ENCODE data around the gene HIBADH.

The HIBADH gene

DNA sequence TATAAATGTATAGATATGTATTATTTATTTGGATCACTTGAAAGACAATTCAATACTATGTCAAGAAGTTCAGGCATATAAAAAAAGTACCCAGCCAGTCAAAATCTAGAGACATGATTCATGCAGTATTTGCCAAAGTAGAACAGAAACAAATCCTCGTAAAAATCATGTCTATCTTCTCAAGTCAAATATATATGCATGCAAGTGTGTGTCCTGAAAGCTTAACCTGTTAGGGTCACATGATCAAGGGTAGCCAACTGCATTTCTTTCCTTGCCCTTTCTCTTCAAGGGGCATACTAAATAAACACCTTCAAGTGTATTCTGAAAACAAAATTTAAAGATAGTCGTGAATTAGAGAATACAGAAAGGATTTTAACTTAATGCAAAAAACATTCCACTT, 107.0 kb downstream of the HIBADH start:
- Histone ChIP-seq H3K9me3 (ENCODE audit: control extremely low read depth in 1 of 5, control insufficient read depth in 4 of 5, insufficient read depth in 2 of 5, low read depth in 1 of 5, low read length in 4 of 5) (no peaks in the 10 kb centered on the region), H3K27ac (ENCODE audit: insufficient read depth in 1 of 2, low read depth in 1 of 2, low read length in 2 of 2, poor library complexity in 1 of 2, severe bottlenecking in 2 of 2) (no peak overlapping the region), H3K36me3 (ENCODE audit: control insufficient read depth in 4 of 4, insufficient read depth in 4 of 4, low read length in 3 of 4) (peaks cover 0 to 3% (median 0%) of the 10 kb centered on the region in 4 experiments), H3K4me1 (ENCODE audit: control extremely low read depth in 1 of 4, control insufficient read depth in 4 of 4, insufficient read depth in 4 of 4, low read length in 3 of 4) (no peaks in the 10 kb centered on the region), H3K27me3 (replicated peaks in 2 of 5; ENCODE audit: control insufficient read depth in 4 of 5, insufficient read depth in 5 of 5, low read length in 4 of 5) (no peaks in the 10 kb centered on the region), H3K4me3 (ENCODE audit: control insufficient read depth in 1 of 7, extremely low read depth in 1 of 7, insufficient read depth in 4 of 7, low read depth in 2 of 7, low read length in 6 of 7) (no peak overlapping the region)
- POLR2A ChIA-PET = no interaction called here
- no peak for DNase-seq
- CTCF ChIA-PET = no interaction called here
- no CpG with 5 or more reads among the region's 2 CpGs for WGBS (ENCODE audit: insufficient coverage)

DNA sequence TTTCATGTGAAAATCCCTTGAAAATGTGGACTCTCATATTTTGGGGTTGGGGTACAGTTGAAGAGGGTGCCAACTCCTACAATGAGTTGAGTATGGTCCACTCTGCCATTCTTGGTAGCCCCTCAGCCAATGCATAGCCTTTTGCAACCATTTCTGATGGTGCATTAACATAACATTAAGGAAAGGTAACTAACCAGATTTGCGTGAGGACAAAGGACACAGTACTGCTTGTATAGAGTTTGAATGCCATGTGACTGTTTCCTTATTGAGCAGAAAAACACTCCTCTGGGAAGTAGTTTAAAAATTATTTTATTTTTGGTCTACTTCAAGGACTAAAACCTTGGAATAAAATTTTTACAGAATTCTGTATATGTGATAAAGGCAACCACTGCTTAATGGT, 107.9 kb downstream of the HIBADH start:
- Histone ChIP-seq H3K4me1 (ENCODE audit: control extremely low read depth in 1 of 4, control insufficient read depth in 4 of 4, insufficient read depth in 4 of 4, low read length in 3 of 4) (no peaks in the 10 kb centered on the region), H3K27me3 (replicated peaks in 2 of 5; ENCODE audit: control insufficient read depth in 4 of 5, insufficient read depth in 5 of 5, low read length in 4 of 5) (no peaks in the 10 kb centered on the region), H3K4me3 (ENCODE audit: control insufficient read depth in 1 of 7, extremely low read depth in 1 of 7, insufficient read depth in 4 of 7, low read depth in 2 of 7, low read length in 6 of 7) (no peak overlapping the region), H3K36me3 (ENCODE audit: control insufficient read depth in 4 of 4, insufficient read depth in 4 of 4, low read length in 3 of 4) (peaks cover 0 to 3% (median 0%) of the 10 kb centered on the region in 4 experiments), H3K27ac (ENCODE audit: insufficient read depth in 1 of 2, low read depth in 1 of 2, low read length in 2 of 2, poor library complexity in 1 of 2, severe bottlenecking in 2 of 2) (no peak overlapping the region), H3K9me3 (ENCODE audit: control extremely low read depth in 1 of 5, control insufficient read depth in 4 of 5, insufficient read depth in 2 of 5, low read depth in 1 of 5, low read length in 4 of 5) (no peaks in the 10 kb centered on the region)
- ChIA-PET CTCF (no interaction called here), POLR2A (no interaction called here)
- 100% methylated on average over 1 of the region's 1 CpG for WGBS (ENCODE audit: insufficient coverage)
- DNase-seq = no peak

DNA sequence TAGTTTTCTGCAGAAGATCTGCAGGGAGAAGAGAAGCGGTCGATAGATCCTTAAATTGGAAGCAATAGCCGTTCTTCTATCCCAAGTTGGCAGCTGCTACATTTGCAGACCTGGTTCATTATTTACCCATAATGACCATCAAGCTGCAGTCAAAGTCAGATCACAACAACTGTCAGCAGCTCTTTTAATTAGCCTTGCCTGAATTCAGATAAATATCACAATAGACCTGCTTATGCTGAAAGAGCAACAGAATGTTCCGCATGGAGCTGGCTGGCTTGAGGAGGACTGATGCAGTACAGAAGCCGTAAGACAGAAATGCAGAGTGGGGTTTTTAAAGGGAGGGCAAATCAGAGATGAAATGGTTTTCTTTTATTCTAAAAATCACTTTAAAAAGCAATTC, 109.4 kb downstream of the HIBADH start:
- no peak overlapping the region for H3K27ac ChIP-seq (ENCODE audit: insufficient read depth in 1 of 2, low read depth in 1 of 2, low read length in 2 of 2, poor library complexity in 1 of 2, severe bottlenecking in 2 of 2)
- ChIA-PET CTCF (no interaction called here), POLR2A (no interaction called here)
- no peaks in the 10 kb centered on the region for H3K27me3 ChIP-seq (replicated peaks in 2 of 5; ENCODE audit: control insufficient read depth in 4 of 5, insufficient read depth in 5 of 5, low read length in 4 of 5)
- no peak overlapping the region for H3K4me3 ChIP-seq (ENCODE audit: control insufficient read depth in 1 of 7, extremely low read depth in 1 of 7, insufficient read depth in 4 of 7, low read depth in 2 of 7, low read length in 6 of 7)
- H3K9me3 ChIP-seq (ENCODE audit: control extremely low read depth in 1 of 5, control insufficient read depth in 4 of 5, insufficient read depth in 2 of 5, low read depth in 1 of 5, low read length in 4 of 5) = no peaks in the 10 kb centered on the region
- DNase-seq = no peak
- no peaks in the 10 kb centered on the region for H3K4me1 ChIP-seq (ENCODE audit: control extremely low read depth in 1 of 4, control insufficient read depth in 4 of 4, insufficient read depth in 4 of 4, low read length in 3 of 4)
- peaks cover 0 to 3% (median 0%) of the 10 kb centered on the region in 4 experiments for H3K36me3 ChIP-seq (ENCODE audit: control insufficient read depth in 4 of 4, insufficient read depth in 4 of 4, low read length in 3 of 4)
- 96% methylated on average over 3 of the region's 5 CpGs for WGBS (ENCODE audit: insufficient coverage)

DNA sequence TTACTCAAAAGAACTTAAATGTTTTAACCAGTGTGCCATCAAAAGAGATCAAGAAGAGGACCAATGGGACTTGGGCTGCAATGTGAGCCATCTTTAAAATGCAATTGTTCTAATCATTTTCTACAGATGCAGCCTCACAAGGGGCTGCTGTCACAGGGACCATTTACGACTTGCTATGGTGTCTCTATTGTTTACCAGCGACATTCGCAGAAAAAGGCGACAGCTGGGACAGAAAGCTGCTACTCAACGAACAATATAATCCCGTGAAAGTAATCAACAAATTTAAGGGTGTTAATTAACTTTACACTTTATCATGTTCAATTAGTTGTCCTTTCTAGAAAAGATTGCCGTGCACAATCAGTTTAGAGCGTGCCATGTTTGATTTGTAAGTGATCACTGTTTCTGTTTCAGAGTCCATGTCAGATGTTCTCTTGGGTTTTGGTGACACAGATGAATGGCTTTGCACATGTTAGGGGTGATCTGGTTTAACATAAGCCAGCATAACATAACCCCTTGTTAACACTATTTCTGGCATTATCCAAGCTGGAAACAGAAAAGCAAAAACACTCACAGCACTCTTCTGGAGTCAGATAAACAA, 110.8 kb downstream of the HIBADH start:
- Histone ChIP-seq H3K27ac (ENCODE audit: insufficient read depth in 1 of 2, low read depth in 1 of 2, low read length in 2 of 2, poor library complexity in 1 of 2, severe bottlenecking in 2 of 2) (no peak overlapping the region), H3K27me3 (replicated peaks in 2 of 5; ENCODE audit: control insufficient read depth in 4 of 5, insufficient read depth in 5 of 5, low read length in 4 of 5) (no peaks in the 10 kb centered on the region), H3K4me1 (ENCODE audit: control extremely low read depth in 1 of 4, control insufficient read depth in 4 of 4, insufficient read depth in 4 of 4, low read length in 3 of 4) (no peaks in the 10 kb centered on the region), H3K36me3 (ENCODE audit: control insufficient read depth in 4 of 4, insufficient read depth in 4 of 4, low read length in 3 of 4) (peaks cover 0 to 3% (median 0%) of the 10 kb centered on the region in 4 experiments), H3K4me3 (ENCODE audit: control insufficient read depth in 1 of 7, extremely low read depth in 1 of 7, insufficient read depth in 4 of 7, low read depth in 2 of 7, low read length in 6 of 7) (no peak overlapping the region), H3K9me3 (ENCODE audit: control extremely low read depth in 1 of 5, control insufficient read depth in 4 of 5, insufficient read depth in 2 of 5, low read depth in 1 of 5, low read length in 4 of 5) (no peaks in the 10 kb centered on the region)
- POLR2A ChIA-PET = no interaction called here
- 97% methylated on average over 5 of the region's 8 CpGs for WGBS (ENCODE audit: insufficient coverage)
- CTCF ChIA-PET = no interaction called here
- no peak for DNase-seq

DNA sequence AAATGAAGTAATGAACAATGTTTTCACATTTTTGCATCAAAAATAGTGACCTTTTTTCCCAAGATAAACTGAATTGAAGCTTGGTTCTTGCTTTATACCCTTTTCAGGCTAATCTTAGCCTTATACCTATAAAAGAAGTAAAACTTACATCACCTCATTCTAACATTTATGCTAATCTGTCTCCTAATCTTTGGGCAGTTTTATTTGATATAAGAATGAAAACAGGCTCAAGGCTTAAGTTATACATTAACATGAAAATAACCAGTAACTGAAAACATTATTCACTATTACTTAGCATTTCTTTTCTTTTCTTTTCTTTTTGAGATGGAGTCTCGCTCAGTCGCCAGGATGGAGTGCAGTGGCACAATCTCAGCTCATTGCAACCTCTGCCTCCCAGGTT, 113.1 kb downstream of the HIBADH start:
- no peaks in the 10 kb centered on the region for H3K4me1 ChIP-seq (ENCODE audit: control extremely low read depth in 1 of 4, control insufficient read depth in 4 of 4, insufficient read depth in 4 of 4, low read length in 3 of 4)
- H3K9me3 ChIP-seq (ENCODE audit: control extremely low read depth in 1 of 5, control insufficient read depth in 4 of 5, insufficient read depth in 2 of 5, low read depth in 1 of 5, low read length in 4 of 5) = no peaks in the 10 kb centered on the region
- WGBS (ENCODE audit: insufficient coverage) = 92% methylated on average over 2 of the region's 2 CpGs
- no peak for DNase-seq
- ChIA-PET CTCF (no interaction called here), POLR2A (no interaction called here)
- no peaks in the 10 kb centered on the region for H3K27me3 ChIP-seq (replicated peaks in 2 of 5; ENCODE audit: control insufficient read depth in 4 of 5, insufficient read depth in 5 of 5, low read length in 4 of 5)
- no peak overlapping the region for H3K27ac ChIP-seq (ENCODE audit: insufficient read depth in 1 of 2, low read depth in 1 of 2, low read length in 2 of 2, poor library complexity in 1 of 2, severe bottlenecking in 2 of 2)
- no peak overlapping the region for H3K4me3 ChIP-seq (ENCODE audit: control insufficient read depth in 1 of 7, extremely low read depth in 1 of 7, insufficient read depth in 4 of 7, low read depth in 2 of 7, low read length in 6 of 7)
- H3K36me3 ChIP-seq (ENCODE audit: control insufficient read depth in 4 of 4, insufficient read depth in 4 of 4, low read length in 3 of 4) = peaks cover 0 to 3% (median 0%) of the 10 kb centered on the region in 4 experiments

DNA sequence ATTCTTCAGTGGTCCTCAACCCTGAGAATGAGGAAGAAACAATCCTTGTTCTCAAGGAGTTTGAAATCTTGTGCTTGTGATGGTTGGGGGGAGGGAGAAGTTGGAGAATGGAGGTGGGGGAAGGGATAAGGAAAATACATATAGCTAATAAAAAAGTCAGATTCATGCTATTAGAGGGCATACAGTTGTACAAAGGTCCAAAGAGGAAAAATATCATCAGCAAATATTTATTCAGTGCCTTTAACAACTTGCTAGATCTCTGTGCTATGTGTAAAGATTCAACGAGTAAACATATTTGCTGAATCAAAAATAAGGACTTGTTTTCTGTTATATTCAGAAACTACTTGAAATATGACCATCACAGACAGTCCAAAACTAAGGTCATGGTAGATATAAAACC, 114.4 kb downstream of the HIBADH start:
- ChIA-PET POLR2A (no interaction called here), CTCF (interaction anchor here (0.6 kb wide), 1 partner anchor 45 kb away, joined by 3 read pairs; no protein-coding TSS in a partner anchor)
- Histone ChIP-seq H3K9me3 (ENCODE audit: control extremely low read depth in 1 of 5, control insufficient read depth in 4 of 5, insufficient read depth in 2 of 5, low read depth in 1 of 5, low read length in 4 of 5) (no peaks in the 10 kb centered on the region), H3K36me3 (ENCODE audit: control insufficient read depth in 4 of 4, insufficient read depth in 4 of 4, low read length in 3 of 4) (peaks cover 0 to 3% (median 0%) of the 10 kb centered on the region in 4 experiments), H3K4me3 (ENCODE audit: control insufficient read depth in 1 of 7, extremely low read depth in 1 of 7, insufficient read depth in 4 of 7, low read depth in 2 of 7, low read length in 6 of 7) (no peak overlapping the region), H3K27ac (ENCODE audit: insufficient read depth in 1 of 2, low read depth in 1 of 2, low read length in 2 of 2, poor library complexity in 1 of 2, severe bottlenecking in 2 of 2) (no peak overlapping the region), H3K27me3 (replicated peaks in 2 of 5; ENCODE audit: control insufficient read depth in 4 of 5, insufficient read depth in 5 of 5, low read length in 4 of 5) (no peaks in the 10 kb centered on the region), H3K4me1 (ENCODE audit: control extremely low read depth in 1 of 4, control insufficient read depth in 4 of 4, insufficient read depth in 4 of 4, low read length in 3 of 4) (no peaks in the 10 kb centered on the region)
- no CpG with 5 or more reads among the region's 1 CpG for WGBS (ENCODE audit: insufficient coverage)
- DNase-seq = no peak

DNA sequence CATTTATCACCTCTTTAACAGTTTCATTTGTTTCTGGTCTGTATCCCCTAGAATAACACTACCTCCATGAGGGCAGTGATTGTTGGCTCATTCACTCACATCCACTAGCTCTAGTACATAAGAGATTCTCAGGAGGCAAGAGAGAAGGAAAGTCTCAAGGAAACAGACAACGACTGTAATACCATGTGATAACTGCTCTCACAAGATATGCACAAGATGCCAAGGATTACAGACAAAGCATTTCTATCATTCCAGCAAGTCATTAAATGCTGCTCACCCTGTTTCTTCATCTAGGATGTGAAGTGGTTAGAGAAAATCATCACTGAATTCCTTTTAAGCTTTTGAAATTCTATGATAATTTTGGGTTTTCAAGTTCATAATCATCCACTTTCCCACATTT, 115.3 kb downstream of the HIBADH start:
- H3K27me3 ChIP-seq (replicated peaks in 2 of 5; ENCODE audit: control insufficient read depth in 4 of 5, insufficient read depth in 5 of 5, low read length in 4 of 5) = no peaks in the 10 kb centered on the region
- no peak for DNase-seq
- H3K4me1 ChIP-seq (ENCODE audit: control extremely low read depth in 1 of 4, control insufficient read depth in 4 of 4, insufficient read depth in 4 of 4, low read length in 3 of 4) = no peaks in the 10 kb centered on the region
- H3K4me3 ChIP-seq (ENCODE audit: control insufficient read depth in 1 of 7, extremely low read depth in 1 of 7, insufficient read depth in 4 of 7, low read depth in 2 of 7, low read length in 6 of 7) = no peak overlapping the region
- CTCF ChIA-PET = no interaction called here
- H3K27ac ChIP-seq (ENCODE audit: insufficient read depth in 1 of 2, low read depth in 1 of 2, low read length in 2 of 2, poor library complexity in 1 of 2, severe bottlenecking in 2 of 2) = no peak overlapping the region
- WGBS (ENCODE audit: insufficient coverage) = no CpG with 5 or more reads among the region's 1 CpG
- POLR2A ChIA-PET = no interaction called here
- peaks cover 0 to 5% (median 5%) of the 10 kb centered on the region in 4 experiments for H3K36me3 ChIP-seq (ENCODE audit: control insufficient read depth in 4 of 4, insufficient read depth in 4 of 4, low read length in 3 of 4)
- H3K9me3 ChIP-seq (ENCODE audit: control extremely low read depth in 1 of 5, control insufficient read depth in 4 of 5, insufficient read depth in 2 of 5, low read depth in 1 of 5, low read length in 4 of 5) = no peaks in the 10 kb centered on the region
